Choroid plexus epithelial cell (primary cell): ENCODE measurements around the gene AKAP5.

Experiments used
- DNase-seq: peaks from one replicate; pipeline ENCODE4 v3.0.0-alpha.2; 2010; ENCODE audit warnings: low read depth
- H3K4me3 ChIP-seq: 2 replicates; pipeline ENCODE4 v1.5.1; 2011; ENCODE audit warnings: low read depth, mild to moderate bottlenecking, control low read depth, low read length, moderate library complexity
- CTCF ChIP-seq: conservative IDR thresholded peaks from 2 replicates; pipeline ENCODE4 v1.5.1; 2011; ENCODE audit warnings: low read depth, mild to moderate bottlenecking, control low read depth, inconsistent platforms, low read length, moderate library complexity

The AKAP5 gene

GRCh38 chr14:64422005-64422404, 43.3 kb upstream of the AKAP5 start:
- no peak for TF ChIP-seq CTCF
- no peak overlapping the region for H3K4me3 ChIP-seq
- DNase-seq: no peak

- no peak for TF ChIP-seq CTCF
- DNase-seq: no peak
- no peak overlapping the region for H3K4me3 ChIP-seq
Measured at GRCh38 chr14:64422756-64423155, 42.5 kb upstream of the AKAP5 start.

GRCh38 chr14:64423987-64424386, 41.3 kb upstream of the AKAP5 start:
- no peak overlapping the region for H3K4me3 ChIP-seq
- peak; percentile 22 for DNase-seq
- no peak for TF ChIP-seq CTCF

- no peak overlapping the region for H3K4me3 ChIP-seq
- peak; percentile 62 for DNase-seq
- TF ChIP-seq CTCF: no peak
Measured at GRCh38 chr14:64434528-64434927, 30.8 kb upstream of the AKAP5 start.

- TF ChIP-seq CTCF: no peak
- no peak overlapping the region for H3K4me3 ChIP-seq
- DNase-seq: peak; percentile 95
Measured at GRCh38 chr14:64438181-64438841, 27.0 kb upstream of the AKAP5 start.

- no peak overlapping the region for H3K4me3 ChIP-seq
- no peak for DNase-seq
- no peak for TF ChIP-seq CTCF
Measured at GRCh38 chr14:64439141-64439540, 26.2 kb upstream of the AKAP5 start.

- DNase-seq: peak; percentile 74
- no peak for TF ChIP-seq CTCF
- H3K4me3 ChIP-seq: no peak overlapping the region
Measured at GRCh38 chr14:64440494-64440893, 24.8 kb upstream of the AKAP5 start.
